Myocyte (in vitro differentiated cells): ENCODE measurements around the gene CRYBA4. TPM values are rescaled to one million over a fixed set of nuclear protein-coding genes. Genes with fewer than 3 reads are reported as not detected.

ENCODE experiments used
- total RNA-seq: library from RNA; depleted of rRNA; stranded (reverse); fragments of >200 nt; gene quantifications from 2 replicates; pipeline ENCODE4 v1.2.3, GENCODE V29; 2014

Gene CRYBA4
- total RNA-seq, 1 donor from 2014 or later = not detected

Other genes starting within 250 kb of the CRYBA4 start
- 0.21 and 0.83 TPM in 2 replicates for gene ASPHD2, start 192.7 kb upstream of the CRYBA4 start, total RNA-seq
- gene HPS4, start 138.2 kb upstream of the CRYBA4 start, total RNA-seq = 21.7 and 28.9 TPM in 2 replicates
- gene SRRD, start 138.1 kb upstream of the CRYBA4 start, total RNA-seq = 7.3 and 23.8 TPM in 2 replicates
- gene TFIP11, start 109.5 kb upstream of the CRYBA4 start, total RNA-seq = 26.9 and 30.8 TPM in 2 replicates
- 36.6 and 39.2 TPM in 2 replicates for gene TPST2, start 31.8 kb upstream of the CRYBA4 start, total RNA-seq
- not detected in 2 replicates for gene CRYBB1, start 3.9 kb upstream of the CRYBA4 start, total RNA-seq
- 0.70 and 2.5 TPM in 2 replicates for gene MIAT, start 35.6 kb downstream of the CRYBA4 start, total RNA-seq